Medulla oblongata (tissue), 1 donor: ENCODE measurements around the gene ADAMTS17.
A peak's percentile ranks its signal among the peaks of the same experiment; 100 is the strongest.

Experiments
- DNase-seq: peaks from one replicate; pipeline ENCODE4 v3.0.0-alpha.2; 2015; ENCODE audit errors: extremely low spot score

Gene ADAMTS17

DNA sequence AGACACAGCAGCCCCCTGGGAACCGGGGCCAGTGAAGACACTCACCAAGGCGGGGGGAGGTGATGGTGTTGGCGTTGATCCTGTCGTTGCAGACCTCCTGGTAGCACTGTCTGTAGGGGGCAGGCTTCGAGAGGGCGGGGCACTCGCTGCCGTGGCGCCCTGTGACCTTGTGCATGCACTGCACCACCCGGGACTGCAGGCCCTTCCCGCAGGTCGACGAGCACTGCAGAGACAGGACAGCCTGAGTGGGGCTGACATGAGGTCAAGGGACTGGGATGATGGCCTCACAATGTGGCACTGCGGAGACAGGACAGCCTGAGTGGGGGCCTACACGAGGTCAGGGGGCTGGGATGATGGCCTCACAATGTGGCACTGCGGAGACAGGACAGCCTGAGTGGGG, 365.8 kb downstream of the ADAMTS17 start:
- no peak for DNase-seq

DNA sequence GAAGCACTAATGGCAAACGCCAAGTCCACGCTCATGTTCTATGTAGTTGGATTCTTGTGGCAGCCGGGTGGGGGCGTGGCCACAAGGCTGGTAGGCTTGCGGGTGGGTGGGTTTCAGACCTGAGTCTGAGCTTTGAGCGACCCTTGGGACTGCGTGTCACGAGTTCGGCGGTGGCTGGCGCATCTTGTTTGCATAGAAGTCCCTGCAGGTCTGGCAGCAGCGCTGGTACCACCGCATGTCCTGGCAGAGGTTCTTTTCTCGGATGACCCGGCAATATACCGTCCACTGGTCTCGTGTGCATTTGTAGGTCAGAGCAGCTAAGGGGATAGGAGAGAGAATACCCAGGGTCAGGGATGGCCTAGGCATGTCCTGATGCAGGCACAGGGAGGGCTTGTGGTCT, 367.5 kb downstream of the ADAMTS17 start:
- no peak for DNase-seq

DNA sequence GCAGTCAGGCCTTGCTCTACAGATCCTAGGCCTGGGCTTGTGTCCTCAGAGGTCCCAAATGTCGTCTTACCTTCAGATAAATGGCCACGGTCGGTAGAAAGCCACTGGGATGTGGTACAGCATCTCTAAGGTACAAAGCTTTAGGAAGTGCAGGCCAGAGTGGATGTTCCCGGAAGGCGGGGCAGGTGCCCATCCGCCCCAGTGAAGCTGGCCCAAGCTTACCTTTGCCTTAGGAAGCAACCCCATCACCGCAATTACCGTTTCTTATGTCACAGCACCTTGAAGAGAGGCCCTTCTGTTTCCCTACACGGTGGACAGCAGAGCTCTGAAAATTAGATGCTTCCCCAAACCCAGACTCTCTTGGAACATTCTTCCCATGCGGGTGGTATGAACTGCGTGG, 368.4 kb downstream of the ADAMTS17 start:
- DNase-seq = no peak

DNA sequence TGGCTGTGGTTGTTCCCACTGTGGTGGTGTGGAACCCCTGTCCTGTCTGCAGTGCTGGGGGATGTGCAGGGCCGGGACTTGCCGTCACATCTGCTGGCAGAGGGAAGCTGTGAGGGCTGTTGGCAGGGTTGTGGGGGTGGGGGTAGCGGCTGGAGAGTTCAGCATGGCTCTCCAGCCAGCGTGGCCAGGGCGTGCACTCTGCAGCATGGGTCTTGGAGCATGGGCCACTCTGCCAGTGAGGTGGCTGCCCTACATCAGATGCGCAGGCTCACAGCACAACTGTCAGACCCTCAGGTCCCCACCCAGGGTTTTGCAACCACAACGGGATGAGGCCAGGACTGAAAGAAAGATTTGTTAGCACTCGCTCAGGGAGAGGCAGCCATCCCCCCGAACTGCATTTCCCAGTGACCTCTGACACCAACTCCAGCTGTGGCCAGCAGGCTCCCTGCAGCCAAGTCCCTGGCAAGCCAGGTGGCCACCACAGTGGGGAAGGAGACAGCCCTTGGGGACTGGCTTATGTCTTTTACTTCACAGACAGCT, 370.8 kb downstream of the ADAMTS17 start:
- DNase-seq = no peak

DNA sequence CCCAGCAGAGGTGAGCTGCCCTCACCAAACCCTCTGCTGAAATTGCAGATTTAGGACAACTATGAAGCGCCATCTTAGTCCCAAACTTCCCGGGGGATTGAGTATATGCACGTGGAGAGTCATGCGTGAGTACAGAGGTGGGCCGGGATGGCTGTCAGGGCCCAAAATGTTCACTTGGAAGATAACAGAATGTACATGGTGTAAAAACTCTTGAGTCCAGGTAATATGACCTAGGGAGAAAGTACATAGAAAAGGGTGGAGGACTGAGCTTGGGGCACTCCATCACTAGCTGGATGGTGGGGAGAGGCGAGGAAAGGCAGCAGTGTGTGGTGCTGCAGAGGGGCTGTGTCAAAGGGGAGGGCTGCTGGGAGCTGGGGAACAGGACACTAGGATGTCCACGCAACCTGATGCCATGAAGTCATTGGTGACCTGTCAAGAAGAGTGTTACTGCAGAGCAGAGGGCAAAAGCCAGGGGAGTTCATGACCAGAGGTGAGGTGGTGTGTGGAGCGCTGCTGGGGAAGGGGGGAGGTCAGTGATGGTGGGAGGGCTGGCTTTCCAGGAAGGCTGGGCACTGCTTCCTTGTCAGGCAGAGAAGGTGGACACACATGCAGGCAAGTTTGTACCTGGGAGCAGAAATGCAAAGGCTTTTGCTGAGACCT, 372.4 kb downstream of the ADAMTS17 start:
- no peak for DNase-seq

DNA sequence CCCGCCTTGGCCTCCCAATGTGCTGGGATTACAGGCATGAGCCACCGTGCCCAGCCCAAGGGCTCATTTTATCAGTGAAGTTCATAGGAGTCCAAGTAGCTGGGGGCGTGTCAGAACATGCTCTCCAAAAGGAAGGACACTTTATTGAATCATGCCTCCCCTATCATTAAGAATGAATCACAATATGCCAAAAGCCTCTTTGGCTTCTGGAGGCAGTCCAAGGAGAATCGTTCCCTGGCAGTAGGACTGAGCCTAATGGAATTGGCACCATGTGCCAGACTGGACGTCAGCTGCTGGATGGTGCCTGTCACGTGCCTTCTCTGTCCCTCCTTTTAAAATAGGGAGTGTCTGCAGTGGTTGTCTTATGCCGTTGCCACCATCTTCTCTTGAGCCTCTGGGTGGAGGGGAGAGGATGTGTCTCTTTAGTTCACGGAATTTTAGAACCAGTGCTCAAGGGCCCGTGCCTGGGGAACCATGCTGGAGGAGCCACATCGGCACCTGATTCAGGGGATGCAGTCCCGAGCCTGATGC, 373.9 kb downstream of the ADAMTS17 start:
- no peak for DNase-seq

DNA sequence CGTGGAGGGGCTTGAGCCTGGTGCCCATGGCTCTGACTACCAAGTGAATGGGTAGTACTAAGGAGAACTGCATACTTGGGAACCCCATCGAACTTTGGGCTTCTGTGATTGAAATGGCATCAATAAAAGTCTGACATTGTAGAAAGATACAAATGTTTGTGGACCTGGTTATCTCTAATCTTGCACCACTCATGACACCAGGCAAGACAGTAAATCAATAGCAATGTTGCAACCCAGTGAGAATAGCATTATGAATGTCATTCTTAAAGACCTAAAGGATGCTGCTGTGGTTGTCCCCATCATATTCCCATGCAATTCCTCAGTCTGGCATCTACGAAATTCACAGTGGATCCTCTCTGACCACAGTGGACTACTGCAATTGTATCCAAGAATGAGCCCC, 375.0 kb downstream of the ADAMTS17 start:
- DNase-seq = no peak

DNA sequence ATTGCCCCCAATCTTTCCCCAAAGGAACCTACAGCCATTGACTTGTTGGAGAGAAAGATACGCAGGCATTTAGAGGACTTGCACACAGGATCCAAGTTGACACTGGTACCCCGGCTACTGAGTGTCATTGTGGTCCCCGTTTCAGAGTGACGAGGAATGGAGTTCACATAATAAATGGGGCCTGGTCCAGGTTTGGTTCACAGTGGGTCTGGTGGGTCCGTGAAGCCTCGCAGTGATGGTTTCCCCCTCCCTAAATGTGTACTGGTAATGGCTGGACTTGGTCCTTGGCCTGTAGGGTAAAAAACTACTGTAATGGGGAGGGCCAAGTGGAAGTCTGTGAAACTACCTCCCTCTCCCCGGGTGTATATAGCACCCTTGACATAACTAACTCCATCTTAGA, 376.4 kb downstream of the ADAMTS17 start:
- DNase-seq = no peak

DNA sequence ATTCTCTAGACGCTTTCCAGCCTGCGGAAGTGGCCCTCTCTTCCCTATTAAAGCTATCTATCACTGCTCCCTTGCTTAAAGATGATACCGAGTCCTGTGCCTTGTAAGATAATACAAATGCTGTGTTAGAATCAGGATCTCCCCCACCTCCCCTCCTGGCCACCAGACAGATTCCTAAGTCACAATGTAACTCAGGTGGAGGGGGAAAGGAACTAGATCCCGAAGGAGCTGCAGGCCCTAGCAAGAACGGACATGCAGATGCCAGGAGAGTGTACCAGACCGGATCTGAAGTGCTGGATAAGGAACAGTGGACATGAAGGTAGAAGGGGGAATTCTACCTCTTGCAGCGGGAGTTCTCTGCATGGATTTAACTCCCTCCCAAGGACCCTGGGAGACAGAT, 377.8 kb downstream of the ADAMTS17 start:
- no peak for DNase-seq

DNA sequence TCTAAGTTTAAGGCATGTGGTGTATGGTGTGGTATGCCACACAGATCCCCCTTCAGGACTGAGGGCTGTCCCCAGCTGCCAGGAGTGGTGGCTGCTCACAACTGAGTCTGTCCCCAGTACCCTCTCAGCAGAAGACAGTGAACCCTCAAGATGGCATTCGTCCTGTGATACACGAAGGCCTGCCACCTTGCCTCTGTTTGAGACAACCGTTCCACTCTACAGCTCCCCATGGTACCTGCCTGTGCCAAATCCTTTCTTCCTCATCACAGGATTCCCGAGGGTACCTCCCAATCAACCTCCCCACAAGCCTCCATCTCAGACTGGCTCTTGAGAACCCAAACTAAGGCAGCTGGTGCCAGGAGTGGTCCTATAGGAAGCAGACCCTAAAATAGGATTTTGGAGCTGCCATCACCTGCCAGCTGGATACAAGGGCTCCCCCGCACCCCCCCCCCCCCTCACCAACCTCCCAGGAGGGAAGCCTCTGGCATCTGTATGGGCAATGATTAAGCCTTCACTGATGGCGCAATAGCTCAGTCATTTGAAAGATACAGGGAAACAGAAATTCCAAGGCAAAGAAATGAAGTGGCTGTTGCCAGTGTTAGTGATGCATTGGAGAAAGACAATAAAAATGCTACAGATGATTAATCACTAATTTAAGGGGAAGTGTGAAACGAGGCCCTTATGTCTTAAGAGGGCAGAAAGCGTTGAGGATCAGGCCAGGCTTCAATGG, 378.5 kb downstream of the ADAMTS17 start:
- no peak for DNase-seq

DNA sequence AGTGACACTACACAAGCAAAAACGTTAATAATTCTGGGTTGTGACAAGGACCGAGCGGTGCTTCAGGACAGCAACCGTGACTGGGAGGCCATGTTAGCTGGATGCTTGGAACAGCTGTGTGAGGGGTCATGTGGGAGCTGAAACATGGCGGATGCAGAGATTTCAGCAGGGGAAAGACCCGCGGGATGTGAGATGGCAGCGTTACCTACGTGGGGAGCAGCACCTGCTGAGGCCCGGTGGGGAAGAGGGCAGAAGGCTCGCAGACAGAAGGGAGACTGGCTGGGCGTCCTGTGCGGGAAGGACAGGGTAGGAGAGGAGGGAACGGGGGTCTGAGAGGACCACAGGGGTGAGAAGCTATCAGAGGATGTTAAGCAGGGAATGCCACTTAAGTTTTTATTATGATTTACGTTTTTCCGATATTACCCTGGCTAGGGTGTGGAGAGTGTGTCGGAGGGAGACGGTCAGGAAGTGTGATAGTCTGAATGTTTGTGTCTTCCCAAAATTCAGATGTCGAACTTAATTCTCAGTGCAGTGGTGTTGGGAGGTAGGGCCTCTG, 379.7 kb downstream of the ADAMTS17 start:
- no peak for DNase-seq

DNA sequence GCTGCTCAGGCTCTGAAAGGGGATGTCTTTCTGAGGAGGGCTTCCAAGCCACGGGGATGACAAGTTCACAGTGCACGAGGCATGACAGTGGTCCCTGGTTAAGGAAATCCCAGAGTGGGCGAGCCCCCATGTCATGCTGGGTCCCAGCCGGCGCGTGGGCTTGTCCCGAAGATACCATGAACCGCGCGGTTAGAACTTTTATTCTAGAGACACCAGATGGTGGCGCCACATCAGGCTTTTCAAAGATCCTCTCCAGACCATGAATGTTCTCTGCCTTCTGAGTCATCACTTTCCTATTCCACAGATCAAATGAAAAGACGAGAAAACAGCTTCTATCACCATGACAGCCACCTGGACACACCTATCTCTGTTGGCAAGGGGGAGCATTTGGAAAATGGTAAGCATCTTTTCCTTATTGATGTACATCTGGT, 380.7 kb downstream of the ADAMTS17 start:
- DNase-seq = peak; percentile 69

DNA sequence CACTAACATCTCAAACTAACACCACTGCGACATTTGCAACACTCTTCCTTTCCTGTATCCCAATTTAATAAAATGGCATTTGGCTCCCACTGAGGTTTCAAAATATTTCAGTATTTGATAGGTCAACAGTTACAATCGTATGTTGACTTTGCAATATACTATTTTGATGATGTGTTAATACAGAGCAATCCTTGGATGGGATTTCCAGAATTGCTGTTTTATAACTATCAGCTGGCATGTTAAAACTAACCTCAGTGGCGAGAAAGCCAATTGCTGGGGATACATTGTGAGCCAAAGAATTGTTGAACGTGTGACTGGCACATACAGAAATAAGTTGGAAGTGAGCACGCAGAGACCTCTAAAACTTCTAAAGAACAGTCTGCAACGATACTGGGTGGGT, 382.4 kb downstream of the ADAMTS17 start:
- DNase-seq = no peak

DNA sequence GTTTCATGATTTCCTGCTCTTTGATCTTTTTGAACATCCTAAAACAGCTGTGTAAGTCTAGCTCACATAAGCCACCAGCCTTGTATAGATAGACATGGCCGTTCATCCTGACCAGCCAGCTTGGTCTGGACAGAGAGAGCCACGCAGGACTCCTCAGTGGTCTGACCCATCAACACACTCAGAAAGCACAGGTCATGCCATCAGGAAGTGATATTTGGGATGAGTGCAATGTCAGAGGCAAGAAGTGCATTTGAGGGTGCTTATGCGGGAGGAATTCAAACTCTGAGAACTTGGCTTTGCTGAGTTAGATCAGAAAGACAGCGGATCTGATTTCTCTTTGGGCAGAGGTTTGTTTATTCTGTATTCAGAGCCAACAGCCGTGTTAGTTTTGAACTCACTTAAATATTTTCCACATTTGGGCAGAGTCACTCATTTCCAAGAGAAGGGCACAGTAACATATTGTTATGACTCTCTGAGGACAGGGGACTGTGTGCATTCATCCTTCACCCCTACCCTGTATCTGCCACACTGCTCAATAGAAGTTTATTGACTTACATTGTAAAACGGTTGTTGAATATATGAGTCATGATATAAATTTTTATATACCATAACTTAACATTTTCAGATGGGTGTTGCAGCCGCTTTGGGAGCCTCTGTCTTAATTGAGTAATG, 383.2 kb downstream of the ADAMTS17 start:
- no peak for DNase-seq

DNA sequence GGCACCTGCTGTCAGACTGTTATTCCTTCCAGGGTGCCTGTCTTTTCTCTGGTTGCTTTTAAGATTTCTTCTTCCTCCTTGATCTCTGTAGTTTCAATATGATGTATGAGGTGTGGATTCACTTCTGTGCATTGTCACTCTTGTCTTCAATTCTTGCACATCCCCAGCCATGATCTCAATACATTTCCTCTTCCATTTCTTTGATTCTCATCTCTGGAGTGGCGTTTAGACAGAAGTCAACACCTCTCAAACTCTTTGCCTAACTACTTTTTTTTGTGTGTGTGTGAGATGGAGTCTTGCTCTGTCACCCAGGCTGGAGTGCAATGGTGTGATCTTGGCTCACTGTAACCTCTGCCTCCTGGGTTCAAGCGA, 384.1 kb downstream of the ADAMTS17 start:
- DNase-seq = no peak

DNA sequence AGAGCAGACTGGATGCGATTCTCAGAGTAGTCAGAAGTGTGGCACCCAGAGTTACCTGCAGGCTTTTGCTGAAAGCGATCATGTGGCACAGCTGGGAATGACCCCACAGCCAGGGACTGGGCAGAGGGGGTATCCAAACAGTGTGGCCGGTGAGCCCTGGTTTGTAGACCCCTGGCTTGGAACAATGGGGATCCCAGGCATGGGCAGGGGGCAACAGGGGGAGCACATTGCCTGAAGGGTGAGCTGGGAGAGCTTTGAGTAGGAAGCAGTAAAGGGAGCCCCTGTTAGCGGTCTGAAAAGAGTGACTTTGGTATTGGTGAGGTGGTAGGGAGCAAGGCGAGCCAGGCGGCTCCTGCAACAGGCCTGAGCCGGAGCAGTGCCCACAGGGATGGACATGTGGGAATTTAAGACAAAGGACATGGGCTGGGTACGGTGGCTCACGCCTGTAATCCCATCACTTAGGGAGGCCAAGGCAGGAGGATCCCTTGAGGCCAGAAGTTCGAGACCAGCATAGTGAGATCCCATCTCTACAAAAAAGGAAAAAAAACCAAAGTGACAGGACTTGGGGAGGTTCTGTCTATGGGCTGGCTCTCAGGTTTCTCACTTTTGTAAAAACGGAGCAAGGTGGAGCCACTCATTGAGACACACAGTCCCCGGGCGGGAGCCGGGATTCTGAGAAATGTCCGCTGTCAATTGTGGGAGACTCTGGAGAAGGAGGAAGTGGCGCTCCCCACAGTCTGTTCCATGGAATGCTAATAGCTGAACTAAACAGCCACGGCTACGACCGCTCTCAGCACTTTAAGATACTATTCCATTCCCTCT, 384.7 kb downstream of the ADAMTS17 start:
- DNase-seq = no peak

DNA sequence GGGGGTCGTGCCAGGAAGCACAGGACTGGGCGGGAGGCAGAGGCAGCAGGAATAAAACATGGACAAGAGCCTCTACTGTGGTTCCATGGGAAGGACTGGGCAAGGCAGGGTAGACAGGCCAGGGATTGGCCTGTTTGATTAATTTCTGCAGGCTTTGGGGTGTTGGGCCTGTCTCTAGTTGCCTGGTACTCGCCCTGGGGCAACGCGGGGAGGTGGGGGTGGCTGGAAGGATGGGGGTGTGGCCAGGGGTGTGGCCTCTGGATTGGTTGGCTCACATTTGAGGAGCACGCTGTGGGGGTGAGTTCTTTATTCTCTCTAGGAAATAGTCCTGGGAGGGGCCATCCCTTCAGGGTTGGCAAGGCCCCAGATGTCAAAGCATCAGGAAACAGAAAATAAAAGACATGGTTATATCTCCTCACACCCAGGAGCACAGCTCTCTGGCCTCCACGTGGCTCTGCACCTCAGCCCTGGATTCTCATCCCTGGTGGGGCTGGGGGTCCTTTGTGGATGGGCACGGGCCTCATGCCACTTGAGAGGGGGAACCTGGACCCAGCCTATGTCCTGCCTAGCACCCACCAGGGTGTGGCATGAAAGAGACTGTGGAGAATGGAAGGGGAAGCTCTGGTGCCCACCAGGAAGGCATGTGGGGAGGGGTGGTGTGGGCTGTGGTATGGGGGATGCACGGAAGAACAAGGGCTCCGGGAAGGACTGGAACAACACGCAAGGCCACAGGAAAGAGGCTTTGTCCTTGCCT, 385.6 kb downstream of the ADAMTS17 start:
- DNase-seq = no peak

DNA sequence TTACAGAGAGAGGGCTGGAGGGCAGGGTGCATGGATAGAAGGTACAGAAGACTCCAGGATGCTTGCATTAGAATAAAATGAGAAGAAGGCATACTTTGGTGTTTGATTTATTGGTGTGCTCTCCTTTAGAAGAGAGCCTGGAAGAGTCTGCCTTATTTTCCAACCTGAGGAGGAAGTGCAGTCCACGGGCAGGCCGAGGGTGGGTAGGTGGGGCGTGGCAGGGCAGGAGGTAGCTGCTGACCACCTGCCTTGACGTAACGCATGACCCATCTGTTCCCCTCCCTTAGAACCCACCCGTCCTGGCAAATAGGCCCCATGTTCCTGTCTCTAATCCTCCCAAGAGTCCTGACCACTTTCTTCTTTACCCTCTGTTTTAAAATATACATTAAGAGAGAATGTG, 386.2 kb downstream of the ADAMTS17 start:
- no peak for DNase-seq

DNA sequence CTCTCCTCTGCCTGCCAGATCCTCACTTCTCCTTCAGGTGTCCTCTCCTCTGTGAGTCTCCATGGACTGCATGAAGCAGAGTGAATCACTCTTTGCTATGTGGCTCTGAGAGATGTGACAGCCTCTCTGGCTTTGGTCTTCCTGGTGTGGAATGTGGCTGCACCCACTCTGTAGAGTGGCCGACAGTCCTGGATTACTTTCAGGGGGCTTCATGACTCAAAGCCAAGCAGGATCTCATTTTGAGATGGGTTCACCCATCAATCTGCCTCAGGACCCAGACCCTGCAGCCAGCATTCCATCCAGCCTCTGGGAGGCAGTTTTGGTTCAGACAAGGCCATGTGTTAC, 386.6 kb downstream of the ADAMTS17 start:
- no peak for DNase-seq

DNA sequence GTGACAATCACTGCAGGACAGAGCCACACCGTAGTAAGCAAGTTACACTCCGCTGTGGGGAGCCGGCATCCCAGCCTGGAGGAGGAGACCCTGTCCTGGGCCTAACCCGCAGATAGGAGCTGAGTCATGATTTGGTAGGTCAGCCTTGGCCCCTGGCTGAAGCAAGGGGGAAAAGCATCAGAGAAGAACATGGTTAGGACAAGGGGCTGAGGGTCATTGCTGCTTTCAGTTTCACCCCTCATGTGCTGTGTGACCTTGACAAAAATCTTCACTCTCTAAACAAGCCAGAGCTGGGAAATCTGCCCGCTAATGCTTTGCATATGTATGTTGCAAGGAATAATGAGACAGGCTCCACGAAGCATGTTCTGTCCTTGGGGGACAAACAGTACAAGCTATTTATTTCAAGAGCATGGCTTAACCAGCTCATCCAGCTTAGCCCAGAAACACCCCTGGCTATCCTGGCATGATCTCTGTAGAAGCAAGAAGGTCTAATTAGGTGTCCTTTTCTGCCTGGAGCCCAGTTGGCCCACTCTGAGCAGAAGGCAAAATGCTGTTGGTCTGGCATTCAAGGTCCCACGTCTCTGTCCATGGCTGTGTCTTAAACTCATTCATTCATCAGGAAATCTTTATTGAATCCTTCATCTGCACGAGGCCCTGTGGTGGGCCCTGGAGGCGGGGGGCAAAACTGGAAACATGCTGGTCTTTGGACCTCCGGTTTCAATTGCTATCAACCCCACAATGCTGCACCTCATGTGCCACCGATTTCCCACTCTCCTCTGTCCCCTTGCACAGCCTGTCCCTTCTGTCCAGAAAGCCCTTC, 387.2 kb downstream of the ADAMTS17 start:
- DNase-seq = no peak
